Progenitor cell of endocrine pancreas (in vitro differentiated cells): Measurements from ENCODE around the gene POU3F1. TPM values are rescaled to one million over a fixed set of nuclear protein-coding genes. Genes with fewer than 3 reads are reported as not detected.

Experiments used
- DNase-seq: peaks from one replicate; pipeline ENCODE4 v3.0.0; 2021; ENCODE audit warnings: low spot score; ENCODE audit not compliant: unreplicated experiment
- H3K27ac Mint-ChIP-seq: 2 replicates; pipeline ENCODE4 v1.8.0; 2021; ENCODE audit warnings: mild to moderate bottlenecking, moderate library complexity, mixed read lengths
- H3K27me3 Mint-ChIP-seq: 2 replicates; pipeline ENCODE4 v1.8.0; 2021; ENCODE audit warnings: mixed read lengths
- H3K36me3 Mint-ChIP-seq: 2 replicates; pipeline ENCODE4 v1.8.0; 2022; ENCODE audit warnings: mixed read lengths; ENCODE audit not compliant: insufficient read depth
- H3K4me1 Mint-ChIP-seq: 2 replicates; pipeline ENCODE4 v1.8.0; 2021; ENCODE audit warnings: low read depth, mixed read lengths
- H3K4me3 Mint-ChIP-seq: 2 replicates; pipeline ENCODE4 v1.8.0; 2021; ENCODE audit warnings: low read depth, mild to moderate bottlenecking, moderate library complexity, mixed read lengths
- H3K9me3 Mint-ChIP-seq: 2 replicates; pipeline ENCODE4 v1.8.0; 2021; ENCODE audit warnings: low read depth, mixed read lengths
- CTCF ChIP-seq: fragments of 200-600 bp; sonication (generic); IDR thresholded peaks from one replicate; pipeline ENCODE4 v1.5.0; 2021; ENCODE audit warnings: antibody characterized with exemption, mild to moderate bottlenecking; ENCODE audit not compliant: unreplicated experiment
- total RNA-seq: library from RNA; stranded (reverse); gene quantifications from 2 replicates; pipeline ENCODE4 v1.2.1, GENCODE V29; 2021

The POU3F1 gene
- total RNA-seq, 1 donor from 2014 or later = 0.43 TPM

- Mint-ChIP-seq H3K4me3 (no peak overlapping the region), H3K9me3 (no peaks in the 10 kb centered on the region), H3K36me3 (peaks cover 23% of the 10 kb centered on the region), H3K27ac (no peak overlapping the region), H3K4me1 (peaks cover 2% of the 10 kb centered on the region), H3K27me3 (no peaks in the 10 kb centered on the region)
- peak; percentile 59 for TF ChIP-seq CTCF
- DNase-seq = no peak
These were observed 27.7 kb downstream of the POU3F1 start for GRCh38 chr1:38018864-38019343.

- no peaks in the 10 kb centered on the region for H3K27me3 Mint-ChIP-seq
- H3K36me3 Mint-ChIP-seq = peaks cover 12% of the 10 kb centered on the region
- H3K27ac Mint-ChIP-seq = peak overlapping the region; percentile 38
These were observed 30.4 kb downstream of the POU3F1 start for GRCh38 chr1:38015978-38016725.

GRCh38 chr1:38014724-38015424 lies 31.7 kb downstream of the POU3F1 start:
- Mint-ChIP-seq H3K4me3 (no peak overlapping the region), H3K27ac (no peak overlapping the region), H3K4me1 (peaks cover 8% of the 10 kb centered on the region), H3K36me3 (peaks cover 7% of the 10 kb centered on the region), H3K9me3 (no peaks in the 10 kb centered on the region), H3K27me3 (no peaks in the 10 kb centered on the region)
- no peak for TF ChIP-seq CTCF
- no peak for DNase-seq

More at GRCh38 chr1:38015978-38016725, 30.4 kb downstream of the POU3F1 start:
- H3K4me3 Mint-ChIP-seq = no peak overlapping the region
- peaks cover 8% of the 10 kb centered on the region for H3K4me1 Mint-ChIP-seq
- no peaks in the 10 kb centered on the region for H3K9me3 Mint-ChIP-seq
- no peak for TF ChIP-seq CTCF
- no peak for DNase-seq

- no peak for TF ChIP-seq CTCF
- Mint-ChIP-seq H3K36me3 (peaks cover 7% of the 10 kb centered on the region), H3K27ac (no peak overlapping the region), H3K9me3 (no peaks in the 10 kb centered on the region), H3K4me1 (peaks cover 8% of the 10 kb centered on the region), H3K4me3 (peak overlapping the region; percentile 93), H3K27me3 (no peaks in the 10 kb centered on the region)
- DNase-seq = no peak
These were observed 32.4 kb downstream of the POU3F1 start for GRCh38 chr1:38014171-38014570.

- no peaks in the 10 kb centered on the region for H3K27me3 Mint-ChIP-seq
- peak overlapping the region; percentile 99 for H3K27ac Mint-ChIP-seq
- no peak for TF ChIP-seq CTCF
- H3K9me3 Mint-ChIP-seq = no peaks in the 10 kb centered on the region
- H3K4me3 Mint-ChIP-seq = peak overlapping the region; percentile 93
- peaks cover 8% of the 10 kb centered on the region for H3K4me1 Mint-ChIP-seq
- no peak for DNase-seq
- peaks cover 3% of the 10 kb centered on the region for H3K36me3 Mint-ChIP-seq
These were observed 33.4 kb downstream of the POU3F1 start for GRCh38 chr1:38013227-38013622.
